HG03378 (cell line): ENCODE data around the gene ANP32B.
"Not testable (repeated sequence)": the region's sequence is repeated elsewhere in the genome, so short reads cannot be mapped to it uniquely, and the experiment has no call there.

Experiments
- ATAC-seq: cut with Tn5 transposase; IDR thresholded peaks from one replicate; pipeline ENCODE4 v1.9.1; 2021; ENCODE audit warnings: mild to moderate bottlenecking, moderate library complexity; ENCODE audit not compliant: unreplicated experiment

ANP32B gene

DNA sequence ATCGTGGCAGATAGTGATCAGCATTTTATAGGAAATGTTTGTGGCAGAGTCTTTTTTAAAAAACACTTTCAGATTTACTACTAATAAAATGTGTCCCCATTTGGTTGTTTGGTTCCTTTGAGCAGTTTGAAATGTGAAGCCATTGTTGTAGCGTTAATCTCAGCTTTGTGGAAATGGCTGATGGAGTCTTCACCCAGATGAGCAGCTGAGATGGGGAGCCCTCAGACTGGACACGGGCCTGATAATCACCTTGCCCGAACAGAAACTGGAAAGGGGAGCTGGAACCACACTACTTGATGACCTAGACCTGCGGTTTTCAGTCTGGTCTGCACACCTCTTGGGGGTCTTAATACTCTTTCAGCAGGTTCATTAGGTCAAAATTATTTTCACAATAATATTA lies 20.6 kb upstream of the ANP32B start:
- ATAC-seq = no peak

DNA sequence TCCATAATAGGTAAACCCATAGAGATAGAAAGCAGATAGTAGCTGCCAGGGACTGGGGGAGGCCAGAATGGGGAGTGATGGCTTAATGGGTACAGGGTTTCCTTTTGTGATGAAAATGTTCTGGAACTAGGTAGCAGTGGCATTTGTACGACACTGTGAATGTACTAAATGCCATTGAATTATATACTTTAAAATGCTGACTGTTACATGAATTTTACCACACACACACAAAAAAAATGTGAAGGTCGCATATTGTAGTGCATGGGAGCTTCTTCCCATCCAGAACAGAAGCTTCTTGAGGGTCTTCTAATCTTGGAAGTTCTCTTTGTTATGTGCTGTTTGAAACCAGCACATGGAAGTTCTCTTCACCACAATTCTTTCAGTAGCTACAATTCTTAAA lies 19.9 kb upstream of the ANP32B start:
- no peak for ATAC-seq

DNA sequence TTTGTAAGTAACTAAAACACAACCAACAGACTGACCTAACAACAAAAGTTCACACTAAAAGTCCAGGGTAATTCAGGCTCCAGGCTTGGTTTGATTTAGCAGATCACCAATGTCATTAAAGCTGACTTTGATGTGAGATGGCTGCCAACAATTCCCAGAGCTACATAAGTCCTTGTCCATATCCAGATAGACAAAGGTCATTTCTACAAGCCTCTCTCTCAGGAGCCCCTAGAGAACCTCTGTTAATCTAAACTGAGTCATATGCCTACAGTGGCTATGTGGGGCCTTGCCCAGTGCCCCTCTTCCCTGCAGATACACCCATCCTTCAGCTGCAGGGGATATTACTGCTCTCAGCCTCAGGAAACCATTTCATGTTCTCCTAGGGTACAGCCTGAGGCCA lies 18.2 kb upstream of the ANP32B start:
- ATAC-seq = no peak

DNA sequence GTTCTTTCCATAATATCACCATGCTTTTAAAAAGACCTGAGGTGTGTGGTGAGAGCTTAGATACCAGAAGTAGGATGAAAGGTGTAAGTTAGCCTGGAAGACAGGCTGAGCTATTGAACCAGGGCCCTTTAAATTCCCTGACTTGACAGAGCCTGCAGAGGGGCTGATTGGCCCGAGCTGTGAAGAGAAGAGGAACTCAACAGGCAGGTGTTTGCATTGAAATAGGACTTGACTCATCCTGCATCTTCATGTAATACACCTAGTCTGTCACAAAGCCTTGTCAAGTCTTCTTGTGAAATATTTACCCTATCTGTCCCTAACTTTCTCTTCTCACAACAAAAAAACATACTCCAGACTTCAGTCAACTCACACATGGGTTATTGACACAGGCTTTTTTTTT lies 16.6 kb upstream of the ANP32B start:
- no peak for ATAC-seq

DNA sequence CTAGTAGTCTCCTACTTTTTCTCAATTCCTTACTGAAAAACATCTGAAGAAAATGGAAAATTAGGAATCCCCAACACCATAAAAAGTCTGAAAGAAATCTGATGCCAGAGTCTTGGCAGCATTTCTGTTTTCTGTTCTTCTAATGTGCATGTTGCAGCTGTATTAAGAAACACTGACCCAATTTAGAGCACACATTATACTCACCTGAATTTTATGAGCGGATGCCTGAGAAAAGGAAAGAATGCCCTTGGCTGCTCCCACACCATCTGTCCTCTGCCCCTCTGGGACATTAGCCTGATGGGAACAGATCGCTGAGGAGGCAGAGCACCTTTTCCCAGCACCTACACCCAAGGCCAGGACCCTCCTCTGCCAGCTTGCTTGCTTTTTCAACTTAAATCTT lies 14.1 kb upstream of the ANP32B start:
- no peak for ATAC-seq

DNA sequence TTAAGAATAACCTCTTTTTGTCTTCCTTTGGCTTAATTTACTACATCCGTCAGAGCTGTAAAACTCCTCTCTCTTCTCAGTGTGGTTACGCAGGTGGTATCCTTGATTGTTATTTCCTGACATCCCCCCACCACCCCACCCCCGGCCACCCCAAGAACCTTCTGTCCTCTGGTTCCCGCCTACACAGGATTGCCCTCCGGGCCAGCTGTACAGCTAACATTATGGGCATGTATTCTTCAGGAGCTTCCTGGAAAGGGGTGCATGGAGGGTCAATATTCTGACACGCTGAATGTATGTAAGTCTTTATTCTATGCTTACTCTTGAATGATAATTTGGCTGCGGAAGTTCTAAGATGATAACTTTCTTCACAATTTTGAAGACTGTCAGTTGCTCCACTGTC lies 13.0 kb upstream of the ANP32B start:
- ATAC-seq = no peak

DNA sequence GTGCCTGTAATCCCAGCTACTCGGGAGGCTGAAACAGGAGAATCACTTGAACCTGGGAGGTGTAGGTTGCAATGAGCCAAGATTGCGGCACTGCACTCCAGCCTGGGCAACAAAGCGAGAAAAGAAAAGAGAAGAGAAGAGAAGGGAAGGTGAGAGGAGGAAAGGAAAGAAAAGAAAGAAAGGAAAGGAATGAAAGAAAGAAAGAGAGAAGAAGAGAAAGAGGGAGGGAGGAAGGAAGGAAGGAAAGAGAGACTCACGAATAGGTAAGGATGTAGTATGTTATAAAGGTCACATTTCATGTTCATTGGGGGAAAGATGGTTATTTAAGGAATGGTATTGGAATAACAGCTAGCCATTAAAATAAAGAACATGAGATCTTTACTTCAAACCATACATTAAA lies 10.4 kb upstream of the ANP32B start:
- no peak for ATAC-seq

DNA sequence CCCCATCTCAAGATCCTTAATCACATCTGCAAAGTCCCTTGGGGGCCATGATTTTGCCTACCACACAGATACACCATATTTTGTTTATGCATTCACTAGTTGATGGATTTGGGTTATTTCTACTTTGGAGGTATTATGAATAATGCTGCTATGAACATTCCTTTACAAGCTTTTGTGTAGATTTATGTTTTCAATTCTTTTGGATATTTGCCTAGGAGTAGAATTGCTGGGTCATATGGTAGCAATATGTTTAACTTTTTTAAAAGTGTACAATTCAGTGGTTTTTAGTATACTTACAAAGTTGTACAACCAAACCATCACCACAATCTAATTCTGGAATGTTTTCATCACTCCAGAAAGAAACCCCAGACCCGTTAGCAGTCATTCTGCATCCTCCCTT lies 7.8 kb upstream of the ANP32B start:
- ATAC-seq = no peak

DNA sequence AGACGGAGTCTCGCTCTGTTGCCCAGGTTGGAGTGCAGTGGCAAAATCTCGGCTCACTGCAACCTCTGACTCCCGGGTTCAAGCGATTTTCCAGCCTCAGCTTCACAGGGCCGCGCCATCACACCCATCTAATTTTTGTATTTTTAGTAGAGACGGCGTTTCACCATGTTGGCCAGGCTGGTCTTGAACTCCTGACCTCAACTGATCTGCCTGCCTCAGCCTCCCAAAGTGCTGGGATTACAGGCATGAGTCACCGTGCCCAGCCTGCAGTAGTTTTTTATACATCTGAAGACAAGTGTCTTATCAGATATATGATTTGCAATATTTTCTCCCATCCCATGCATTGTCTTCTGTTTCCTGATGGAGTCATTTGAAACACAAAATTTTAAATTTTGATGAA lies 6.5 kb upstream of the ANP32B start:
- not testable (repeated sequence) for ATAC-seq

DNA sequence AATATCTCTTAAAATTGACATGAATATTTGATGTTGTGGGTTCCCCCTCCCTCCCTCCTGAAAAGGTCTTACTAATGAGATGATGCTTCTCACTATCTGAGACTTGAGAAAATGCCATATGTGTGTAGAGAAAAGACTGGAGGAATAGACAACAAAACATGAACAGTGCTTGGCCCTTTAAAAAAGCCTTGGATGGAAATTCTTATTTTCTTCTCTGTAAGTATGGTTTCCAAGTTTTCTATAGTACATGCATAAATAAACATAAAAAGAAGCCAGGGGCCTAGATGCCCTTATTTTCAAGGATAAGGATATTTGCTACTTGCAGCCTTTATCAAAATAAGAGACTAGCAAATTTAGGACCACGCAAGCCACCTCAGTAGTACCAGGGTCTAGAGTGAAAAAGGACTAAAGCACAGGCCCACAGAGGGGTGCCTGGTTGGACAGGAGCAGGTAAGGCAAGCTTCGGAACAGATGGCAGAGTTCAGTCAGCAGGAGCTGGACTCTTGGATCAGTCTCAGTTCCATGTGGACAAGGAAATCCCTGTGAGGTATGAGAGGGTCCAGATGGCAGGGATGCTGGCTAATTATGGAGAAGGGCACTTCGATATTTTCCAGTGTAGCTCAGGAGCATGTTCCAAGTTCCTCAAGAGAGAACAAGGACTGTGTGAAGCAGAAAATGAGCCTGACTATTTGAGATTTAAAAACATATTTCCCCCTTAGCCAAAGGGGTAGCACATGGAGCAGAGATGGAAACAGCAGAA lies 4.6 kb upstream of the ANP32B start:
- no peak for ATAC-seq

DNA sequence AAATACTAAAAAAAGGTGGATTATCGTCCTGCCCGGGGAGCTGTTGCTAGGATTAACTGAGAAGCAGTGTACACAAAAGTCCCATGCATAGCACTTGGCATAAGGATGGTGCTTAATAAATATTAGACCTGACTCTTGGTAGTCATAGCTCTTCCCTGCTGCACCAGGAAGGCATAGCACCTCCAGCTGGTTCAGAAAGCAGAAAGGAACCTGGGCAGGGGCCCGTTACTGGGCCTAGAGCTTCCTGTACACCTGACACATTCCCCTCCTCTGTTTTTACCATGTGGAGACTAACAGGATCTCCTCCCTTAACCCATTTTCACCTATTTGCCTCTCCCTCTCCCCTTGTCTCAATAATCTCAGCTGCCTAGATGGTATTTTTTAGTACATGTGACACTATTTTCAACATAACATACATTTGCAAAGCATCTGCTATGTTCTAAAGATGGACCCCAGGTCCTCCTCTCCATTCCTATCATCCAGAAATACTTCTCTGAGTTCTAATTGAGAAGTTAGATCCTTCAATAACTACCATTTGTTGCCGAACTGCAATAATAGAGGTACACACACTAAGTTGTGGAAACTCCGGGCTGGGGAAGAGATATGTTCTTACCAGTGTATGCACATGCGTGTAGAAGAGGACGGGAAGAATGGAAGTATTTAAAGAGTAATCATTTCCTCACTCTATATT lies 3.2 kb upstream of the ANP32B start:
- no peak for ATAC-seq

DNA sequence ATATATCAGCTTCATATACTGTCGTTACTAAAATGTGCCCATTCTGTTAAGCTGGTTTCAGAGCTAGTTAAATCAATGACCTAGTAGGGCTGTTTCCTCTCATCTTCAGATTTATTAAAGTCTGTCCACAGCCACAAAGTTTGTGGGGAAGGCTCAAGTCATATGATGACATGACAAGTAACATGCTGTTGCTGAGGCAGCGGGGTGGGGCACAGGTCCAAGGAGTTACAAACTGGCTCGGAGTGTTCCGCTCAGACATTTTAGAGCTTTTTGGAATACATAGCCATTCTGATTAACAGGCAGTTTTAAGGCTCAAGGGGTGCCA lies 2.7 kb upstream of the ANP32B start:
- no peak for ATAC-seq

DNA sequence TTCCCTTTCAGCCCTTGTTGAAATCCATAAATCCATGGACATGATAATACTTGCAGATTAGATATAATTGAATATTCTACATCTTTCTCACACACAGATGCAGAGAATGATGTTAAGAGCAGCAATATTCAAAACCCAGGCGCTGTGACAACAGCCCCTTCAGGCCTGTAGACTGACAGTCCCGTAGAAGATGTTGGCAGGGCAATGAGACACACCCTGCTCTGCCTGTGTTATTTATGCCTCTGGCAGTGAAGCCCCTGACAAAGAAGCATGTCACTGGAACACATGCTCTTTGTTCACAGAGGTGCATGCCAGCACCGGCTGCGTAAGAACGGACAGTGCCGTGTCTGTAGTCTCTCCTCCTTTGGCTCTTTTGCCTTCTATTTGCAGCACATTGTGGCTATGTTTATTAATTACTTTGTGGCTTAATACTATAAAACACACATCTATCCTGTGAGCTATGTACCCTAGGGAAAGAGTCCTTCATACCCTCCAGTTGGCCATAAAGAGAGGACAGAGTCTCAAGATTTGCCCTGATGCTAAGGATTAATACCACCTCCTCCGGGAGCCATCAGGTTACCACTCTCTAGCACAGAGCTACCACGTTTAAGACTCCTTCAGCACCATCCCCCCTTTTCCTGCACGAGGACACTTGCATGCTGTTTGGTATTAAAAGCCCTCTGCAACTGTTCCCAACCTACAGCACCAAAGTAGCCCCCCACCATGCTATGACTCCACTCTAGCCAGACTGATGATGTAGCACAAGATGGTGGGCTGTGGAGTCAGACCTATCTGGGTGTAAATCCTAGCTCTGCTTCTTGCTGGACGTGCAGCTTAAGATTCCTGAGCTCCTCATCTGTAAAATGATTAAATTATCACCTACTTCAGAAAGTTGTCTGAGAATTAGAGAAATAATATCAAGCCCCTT lies 2.0 kb upstream of the ANP32B start:
- no peak for ATAC-seq

DNA sequence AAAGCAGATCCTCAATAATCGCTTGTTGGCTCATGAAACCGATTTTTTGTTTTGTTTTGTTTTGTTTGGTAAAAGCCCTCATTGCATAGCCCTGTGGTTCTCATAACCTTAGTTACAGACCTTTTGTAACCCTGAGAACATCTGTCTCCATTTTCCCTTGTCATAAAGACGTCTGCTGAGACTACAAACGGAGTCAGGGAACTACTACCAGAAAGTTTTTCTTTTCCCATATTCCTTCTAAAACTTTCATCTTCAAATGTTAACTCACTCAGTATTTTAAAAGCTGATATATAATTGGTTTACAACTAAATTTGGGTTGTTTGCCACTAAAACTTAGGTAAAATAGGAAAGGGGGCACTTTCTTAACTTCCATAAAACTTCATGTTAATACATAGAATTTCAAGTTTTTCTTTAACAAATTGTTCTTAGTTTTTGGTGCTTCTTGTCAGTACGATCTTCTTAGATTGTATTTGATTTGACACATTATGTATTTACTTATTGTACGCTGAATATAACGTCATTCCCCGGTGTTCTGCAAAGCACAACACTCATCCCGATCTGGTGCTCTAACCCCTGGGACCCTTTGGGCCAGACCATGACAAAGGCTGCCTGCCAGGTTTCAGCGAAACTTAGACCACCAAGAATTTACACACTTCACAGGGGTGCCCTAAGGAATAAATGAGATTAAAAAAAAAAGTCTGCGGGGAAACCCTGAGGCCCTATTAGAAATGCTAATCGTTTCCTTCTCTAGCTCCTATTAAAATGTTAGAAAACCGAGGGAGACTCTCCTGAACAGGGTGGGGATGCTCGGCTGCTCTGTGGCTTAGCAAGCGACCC lies 1.1 kb upstream of the ANP32B start:
- ATAC-seq = no peak

DNA sequence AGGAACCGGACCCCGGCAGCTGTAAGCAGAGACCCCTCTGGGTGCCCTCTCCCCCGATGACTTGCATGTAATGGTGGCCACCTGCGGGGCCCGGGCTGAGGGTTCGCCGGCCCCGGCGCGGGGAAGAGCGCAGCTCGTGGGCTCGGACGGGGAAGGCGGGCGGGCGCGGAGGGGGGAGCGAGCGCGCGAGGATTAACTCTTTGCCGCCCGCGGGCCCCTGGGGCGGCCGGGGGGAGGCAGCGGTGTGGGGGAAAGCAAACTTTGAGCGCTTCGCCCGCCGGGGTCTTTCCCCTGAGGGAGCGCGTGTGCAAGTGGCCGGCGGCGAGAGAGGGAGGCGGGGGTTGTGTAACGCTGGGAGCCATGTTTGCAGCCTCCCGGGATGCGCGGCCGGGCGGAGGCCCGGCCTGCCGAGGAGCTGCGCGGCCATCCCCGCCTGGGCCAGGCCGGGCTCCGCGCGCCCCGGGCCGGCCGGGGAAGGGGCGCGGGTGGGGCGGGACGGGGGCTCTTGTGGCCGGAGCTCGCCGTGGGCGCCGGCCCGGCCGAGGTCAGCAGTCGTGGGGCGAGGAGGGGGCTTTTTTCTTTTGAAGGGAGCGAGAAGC lies 547 bp downstream of the ANP32B start:
- no peak for ATAC-seq

DNA sequence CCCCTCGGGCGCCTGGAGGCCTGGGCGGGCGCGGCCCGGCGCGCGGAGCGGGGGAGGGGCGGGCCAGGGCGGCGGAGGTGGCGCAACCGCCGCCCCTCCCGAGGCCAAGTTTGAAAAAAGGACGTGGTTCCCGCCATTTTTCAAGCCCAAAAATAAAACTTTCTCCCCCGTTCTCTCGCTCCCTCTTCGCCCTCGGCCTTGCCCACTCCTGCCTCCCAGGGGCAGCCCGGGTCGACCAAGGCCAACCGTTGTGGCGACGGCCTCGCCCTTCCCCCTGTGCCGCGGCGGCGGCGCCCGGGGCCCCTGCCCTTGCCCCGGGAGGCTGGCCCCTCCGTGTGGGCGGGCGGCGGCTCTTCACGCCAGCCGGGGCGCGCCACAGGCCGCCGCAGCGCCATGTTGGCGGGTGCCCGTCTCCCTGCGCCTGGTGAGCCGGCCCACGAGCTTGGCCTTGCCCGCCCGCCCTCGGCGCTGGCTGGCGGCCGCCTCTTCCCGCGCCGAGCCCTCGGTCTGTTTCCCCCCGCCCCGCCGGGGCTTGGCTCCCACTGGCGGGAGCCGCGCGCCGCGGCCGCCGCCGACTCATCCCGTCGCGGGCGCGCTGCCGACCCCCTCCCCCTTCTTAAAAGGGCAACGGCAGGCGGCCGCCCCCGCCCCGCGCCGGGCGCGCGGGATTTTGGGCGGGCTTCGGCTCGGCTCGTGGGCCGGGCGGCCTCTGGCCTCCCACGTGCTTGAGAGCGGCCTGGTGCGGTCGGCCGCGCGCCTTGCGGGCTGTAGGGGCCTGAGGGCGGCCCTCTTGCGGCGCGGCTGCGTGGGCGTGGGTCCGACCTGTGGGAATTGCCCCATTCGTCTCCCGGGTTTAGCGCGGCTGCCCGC lies 1.3 kb downstream of the ANP32B start:
- no peak for ATAC-seq

DNA sequence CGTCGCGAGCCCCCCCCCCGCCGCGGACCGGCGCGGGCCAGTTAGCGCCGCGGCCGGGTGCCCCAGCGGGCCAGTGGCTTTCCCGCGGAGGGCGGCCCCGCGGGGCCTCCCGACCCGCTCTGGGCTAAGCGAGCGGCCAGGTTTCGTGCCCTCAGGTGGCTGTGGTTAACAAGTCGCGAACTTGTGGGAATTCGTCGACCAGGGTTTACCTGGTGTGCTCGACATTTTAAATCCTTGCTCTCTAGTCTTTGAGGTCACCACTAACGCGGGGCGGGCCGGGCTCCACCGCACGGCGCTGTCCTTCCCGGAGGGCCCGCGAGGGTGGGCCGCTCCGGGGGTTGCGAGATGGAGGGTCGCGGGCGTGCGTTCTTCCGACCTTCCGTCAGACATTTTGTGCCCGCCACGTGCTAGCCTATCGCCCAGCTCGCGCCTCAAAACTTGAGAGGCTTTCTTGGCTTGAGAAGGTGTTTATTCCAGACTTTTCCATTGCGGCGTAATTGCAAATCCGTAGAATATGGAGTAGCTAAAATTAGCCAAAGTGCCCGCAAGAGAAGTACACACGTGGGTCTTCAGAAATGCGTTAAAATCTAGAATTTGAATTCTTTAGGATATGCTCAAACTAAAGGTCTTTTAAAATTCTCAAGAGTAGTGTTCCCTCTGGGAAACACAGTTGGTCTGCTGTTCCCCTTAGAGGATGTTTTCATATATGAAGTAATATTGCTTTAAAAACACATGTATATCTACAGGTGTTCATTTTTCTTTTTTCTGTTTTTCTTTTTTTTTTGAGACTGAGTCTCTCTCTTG lies 2.1 kb downstream of the ANP32B start:
- ATAC-seq = no peak

DNA sequence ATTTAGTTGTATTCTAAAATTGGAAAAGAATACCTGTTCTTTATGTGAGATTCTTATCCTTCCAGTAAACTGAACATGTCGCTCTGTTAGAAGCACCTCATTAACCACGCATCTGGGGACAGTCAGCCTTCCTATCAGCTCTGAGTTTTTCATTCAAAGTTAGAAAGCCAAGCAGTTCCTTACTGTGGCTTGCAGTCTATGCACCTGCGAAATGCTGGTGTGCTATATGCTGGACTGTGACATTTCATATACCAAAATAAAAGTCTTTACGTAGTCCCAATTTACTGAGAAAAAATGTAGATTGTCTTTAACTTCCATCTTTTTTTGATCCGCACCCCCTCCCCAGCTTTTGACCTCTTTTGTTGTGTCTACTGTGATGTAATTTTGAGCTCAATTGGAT lies 4.3 kb downstream of the ANP32B start:
- ATAC-seq = no peak

DNA sequence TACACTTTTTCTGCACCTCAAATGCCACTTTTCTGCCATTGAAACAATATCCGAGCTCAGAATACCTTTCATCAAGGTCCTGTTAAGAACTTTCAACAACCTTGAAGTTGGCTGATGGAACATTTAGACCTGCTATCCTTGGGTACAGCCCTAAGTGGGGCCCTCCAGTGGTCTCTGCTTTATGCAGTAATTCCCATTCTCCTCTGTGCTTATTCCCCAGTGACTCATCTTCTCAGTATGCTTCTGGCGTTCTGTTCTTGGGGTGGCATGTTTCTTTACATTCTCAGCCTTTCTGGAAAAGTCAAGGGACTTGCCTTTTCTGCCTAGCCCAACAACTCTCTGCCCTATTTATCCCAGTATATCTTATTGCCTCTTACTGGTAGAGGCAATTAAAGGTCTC lies 7.1 kb downstream of the ANP32B start:
- ATAC-seq = no peak
